Stomach (tissue), 9 donors: ENCODE measurements around the gene PFKL. TPM values are rescaled to one million over a fixed set of nuclear protein-coding genes. Genes with fewer than 3 reads are reported as not detected.

Experiments
- DNase-seq, 2 donors: peaks; one replicate each; pipeline versions ENCODE4 v3.0.0 to v3.0.0-alpha.2; 2013 to 2019
- H3K27ac ChIP-seq, 5 donors: fragments of 200-600 bp in 4 of 5; sonication (generic) in 4 of 5; one replicate each; pipeline ENCODE4 v1.5.1; 2013 to 2019; ENCODE audit warnings: mild to moderate bottlenecking in 1 of 5, moderate library complexity in 1 of 5
- H3K27me3 ChIP-seq, 3 donors: fragments of 200-600 bp; sonication (generic); one replicate each; pipeline ENCODE4 v1.5.1; 2017 to 2019; ENCODE audit warnings: mixed run types in 1 of 3
- H3K36me3 ChIP-seq, 4 donors: fragments of 200-600 bp; sonication (generic); 1 replicate in 3 of 4; 2 replicates in 1 of 4; pipeline ENCODE4 v1.5.1; 2016 to 2019
- H3K4me1 ChIP-seq, 4 donors: fragments of 200-600 bp; sonication (generic); one replicate each; pipeline ENCODE4 v1.5.1; 2016 to 2019
- H3K4me3 ChIP-seq, 4 donors: fragments of 200-600 bp; sonication (generic) in 3 of 4; one replicate each; pipeline ENCODE4 v1.5.1; 2016 to 2019; ENCODE audit warnings: mild to moderate bottlenecking in 1 of 4
- H3K9me3 ChIP-seq, 4 donors: fragments of 200-600 bp; sonication (generic); one replicate each; pipeline ENCODE4 v1.5.1; 2016 to 2019
- EP300 ChIP-seq: sonication (generic); formaldehyde crosslinking; IDR thresholded peaks from one replicate; pipeline ENCODE4 v1.6.1; 2017; ENCODE audit warnings: antibody characterized with exemption
- POLR2A ChIP-seq, 4 donors: fragments of 450-650 bp; IDR thresholded peaks; one replicate each; pipeline ENCODE4 v1.6.1; 2016; ENCODE audit warnings: antibody characterized with exemption in 4 of 4, control low read depth in 2 of 4, mild to moderate bottlenecking in 1 of 4, moderate library complexity in 1 of 4
- POLR2AphosphoS5 ChIP-seq, 3 donors: sonication (generic); formaldehyde crosslinking; IDR thresholded peaks; one replicate each; pipeline ENCODE4 v1.6.1; 2016; ENCODE audit warnings: antibody characterized with exemption in 3 of 3
- WGBS, 5 donors: extraction: QIAGEN DNeasy Blood & Tissue Kit in 3 of 5; methylation state at CpG; one replicate each; pipeline versions ENCODE4 v1.1.5 to v1.1.7; 2013 to 2018; 5-methylcytosine and 5-hydroxymethylcytosine counted together
- intact Hi-C: fragments of 100-400 bp; cut with DNase I; formaldehyde crosslinking; loops from one replicate; pipeline ENCODE4 v1.15.1; 2023; ENCODE audit warnings: low total_unique reads
- polyA plus RNA-seq, 3 donors: library from polyadenylated mRNA; stranded (reverse); fragments of 200-250 nt; gene quantifications; one replicate each; pipeline ENCODE4 v1.2.3, GENCODE V29; 2013
- total RNA-seq, 5 donors: library from RNA; depleted of rRNA; stranded (reverse); fragments of >200 nt; gene quantifications; one replicate each; pipeline versions ENCODE4 v1.1.0 to v1.2.3, GENCODE V29; 2014 to 2016
- TF ChIP-seq, protein P1 (sequence below), 7 experiments: fragments of 450-650 bp in 4 of 7; fragments of 200-600 bp in 3 of 7; sonication (generic) in 3 of 7; IDR thresholded peaks; one replicate each; pipeline ENCODE4 v1.5.1; 2016 to 2019; ENCODE audit warnings: antibody characterized with exemption in 7 of 7, control low read depth in 2 of 7, mild to moderate bottlenecking in 1 of 7
- donor health status: healthy with polysubstance abuse.
- donor health status: Bipolar disorder and iron deficiency.
- donor health status: healthy.

The PFKL gene
- total and polyA plus RNA-seq, 8 donors: 83.0 to 283 (median 130) TPM

DNA sequence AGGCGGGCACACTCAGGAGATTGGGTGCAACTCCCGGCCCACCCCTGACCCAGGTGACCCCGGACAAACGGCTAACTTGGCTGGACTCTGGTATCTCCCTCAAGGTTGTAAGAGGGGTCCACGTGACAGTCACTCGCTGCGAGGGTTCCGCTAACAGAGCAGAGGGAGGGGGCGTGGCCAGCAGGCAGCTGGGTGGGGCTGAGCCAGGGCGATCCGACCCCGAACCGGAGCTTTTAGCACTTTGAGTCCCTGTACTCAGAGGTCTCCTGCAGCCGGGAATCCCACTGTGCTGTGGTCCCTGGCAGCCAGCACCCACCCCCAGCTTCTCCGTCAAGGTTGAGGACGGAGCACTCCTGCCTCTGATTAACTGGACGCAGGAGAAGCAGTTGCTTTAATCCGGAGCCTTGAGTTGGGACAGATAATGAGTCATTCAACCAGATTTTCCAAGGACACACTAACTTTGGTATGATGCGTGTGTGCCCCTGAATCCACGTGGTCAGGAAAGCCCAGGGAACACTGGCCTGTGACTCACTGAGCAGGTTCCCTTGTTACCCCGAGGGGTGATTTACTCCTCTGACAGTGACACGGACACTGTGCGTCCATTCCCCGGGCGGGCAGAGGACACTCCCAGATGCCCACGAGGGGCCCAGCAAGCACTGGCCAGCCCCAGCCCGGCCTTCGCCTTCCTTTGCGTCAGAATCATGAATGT is 70.3 kb downstream of the PFKL start:
- intact Hi-C loops: no loop called here
- Histone ChIP-seq H3K4me1 (peaks cover 0 to 32% (median 16%) of the 10 kb centered on the region in 4 donors), H3K4me3 (peak overlapping the region; percentile 22 to 41 (median 23)), H3K9me3 (no peaks in the 10 kb centered on the region), H3K27me3 (peaks cover 0 to 67% (median 21%) of the 10 kb centered on the region in 3 donors), H3K36me3 (no peaks in the 10 kb centered on the region), H3K27ac (no peak overlapping the region)
- 21 to 43% (median 33%) methylated on average over 13 to 29 of the region's 29 CpGs for WGBS, 5 donors
- DNase-seq: peak; percentile 45 to 61
- no peak for TF ChIP-seq POLR2AphosphoS5 (IDR thresholded peaks at IDR 0.05)
- no peak for TF ChIP-seq POLR2A (IDR thresholded peaks at IDR 0.05)
- TF ChIP-seq, protein P1, sequence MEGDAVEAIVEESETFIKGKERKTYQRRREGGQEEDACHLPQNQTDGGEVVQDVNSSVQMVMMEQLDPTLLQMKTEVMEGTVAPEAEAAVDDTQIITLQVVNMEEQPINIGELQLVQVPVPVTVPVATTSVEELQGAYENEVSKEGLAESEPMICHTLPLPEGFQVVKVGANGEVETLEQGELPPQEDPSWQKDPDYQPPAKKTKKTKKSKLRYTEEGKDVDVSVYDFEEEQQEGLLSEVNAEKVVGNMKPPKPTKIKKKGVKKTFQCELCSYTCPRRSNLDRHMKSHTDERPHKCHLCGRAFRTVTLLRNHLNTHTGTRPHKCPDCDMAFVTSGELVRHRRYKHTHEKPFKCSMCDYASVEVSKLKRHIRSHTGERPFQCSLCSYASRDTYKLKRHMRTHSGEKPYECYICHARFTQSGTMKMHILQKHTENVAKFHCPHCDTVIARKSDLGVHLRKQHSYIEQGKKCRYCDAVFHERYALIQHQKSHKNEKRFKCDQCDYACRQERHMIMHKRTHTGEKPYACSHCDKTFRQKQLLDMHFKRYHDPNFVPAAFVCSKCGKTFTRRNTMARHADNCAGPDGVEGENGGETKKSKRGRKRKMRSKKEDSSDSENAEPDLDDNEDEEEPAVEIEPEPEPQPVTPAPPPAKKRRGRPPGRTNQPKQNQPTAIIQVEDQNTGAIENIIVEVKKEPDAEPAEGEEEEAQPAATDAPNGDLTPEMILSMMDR (IDR thresholded peaks at IDR 0.05): no peak
- TF ChIP-seq EP300: no peak

DNA sequence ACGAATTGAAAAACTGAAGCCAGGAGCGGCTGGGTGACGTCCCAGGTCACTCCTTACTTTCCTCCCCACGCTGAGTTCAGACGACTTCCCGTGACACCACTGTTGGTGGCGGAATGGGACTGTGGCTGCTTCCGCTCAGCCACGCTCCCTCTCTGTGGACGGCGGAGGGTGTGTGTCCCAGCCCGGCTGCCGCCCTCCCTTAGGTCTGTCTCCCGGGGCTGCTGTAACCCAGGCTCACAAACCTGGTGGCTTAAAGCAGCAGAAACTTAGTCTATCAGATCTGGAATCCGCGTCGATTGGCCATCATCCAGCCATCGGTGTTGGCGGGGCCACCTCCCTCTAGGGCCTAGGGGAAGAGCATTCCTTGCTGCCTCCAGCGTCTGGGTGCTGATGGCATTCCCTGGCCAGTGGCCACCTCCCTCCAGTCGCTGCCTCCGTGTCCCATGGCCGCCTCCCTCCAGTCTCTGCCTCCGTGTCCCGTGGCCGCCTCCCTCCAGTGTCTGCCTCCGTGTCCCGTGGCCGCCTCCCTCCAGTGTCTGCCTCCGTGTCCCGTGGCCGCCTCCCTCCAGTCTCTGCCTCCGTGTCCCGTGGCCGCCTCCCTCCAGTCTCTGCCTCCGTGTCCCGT is 71.0 kb downstream of the PFKL start:
- DNase-seq: no peak
- no peaks in the 10 kb centered on the region for H3K36me3 ChIP-seq
- no peak overlapping the region for H3K4me3 ChIP-seq
- H3K27ac ChIP-seq: no peak overlapping the region
- H3K27me3 ChIP-seq: peaks cover 0 to 67% (median 21%) of the 10 kb centered on the region in 3 donors
- peaks cover 0 to 39% (median 20%) of the 10 kb centered on the region in 4 donors for H3K4me1 ChIP-seq
- WGBS, 5 donors: 74 to 87% (median 80%) methylated on average over 21 to 35 of the region's 37 CpGs
- intact Hi-C loops: no loop called here
- no peak for TF ChIP-seq POLR2A (IDR thresholded peaks at IDR 0.05)
- no peak for TF ChIP-seq EP300
- TF ChIP-seq, protein P1 (IDR thresholded peaks at IDR 0.05): no peak
- TF ChIP-seq POLR2AphosphoS5 (IDR thresholded peaks at IDR 0.05): no peak
- no peaks in the 10 kb centered on the region for H3K9me3 ChIP-seq

DNA sequence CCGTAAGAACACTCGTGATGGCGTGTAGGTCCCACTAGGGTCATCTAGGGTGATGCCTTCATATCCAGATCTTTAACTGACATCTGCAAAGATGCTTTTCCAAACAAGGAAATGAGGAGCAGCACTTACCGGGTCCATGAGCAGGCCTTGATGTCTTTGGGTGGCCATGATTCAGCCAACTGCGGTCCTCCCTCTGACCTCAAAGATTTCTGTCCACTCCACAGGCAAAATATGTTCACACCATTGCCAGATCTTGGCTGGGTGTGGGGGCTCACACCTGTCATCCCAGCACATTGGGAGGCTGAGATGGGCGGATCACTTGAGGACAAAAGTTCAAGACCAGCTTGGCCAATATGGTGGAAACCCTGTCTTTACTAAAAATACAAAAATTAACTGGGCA is 71.7 kb downstream of the PFKL start:
- H3K4me1 ChIP-seq: peaks cover 0 to 45% (median 20%) of the 10 kb centered on the region in 4 donors
- H3K4me3 ChIP-seq: no peak overlapping the region
- no peaks in the 10 kb centered on the region for H3K36me3 ChIP-seq
- TF ChIP-seq EP300 (no peak), POLR2AphosphoS5 (IDR thresholded peaks at IDR 0.05) (no peak), POLR2A (IDR thresholded peaks at IDR 0.05) (no peak)
- TF ChIP-seq, protein P1 (IDR thresholded peaks at IDR 0.05): no peak
- intact Hi-C loops: no loop called here
- H3K27me3 ChIP-seq: peaks cover 0 to 68% (median 20%) of the 10 kb centered on the region in 3 donors
- no peak overlapping the region for H3K27ac ChIP-seq
- 92 to 95% (median 94%) methylated on average over 6 of the region's 6 CpGs for WGBS, 5 donors
- DNase-seq: no peak
- no peaks in the 10 kb centered on the region for H3K9me3 ChIP-seq

DNA sequence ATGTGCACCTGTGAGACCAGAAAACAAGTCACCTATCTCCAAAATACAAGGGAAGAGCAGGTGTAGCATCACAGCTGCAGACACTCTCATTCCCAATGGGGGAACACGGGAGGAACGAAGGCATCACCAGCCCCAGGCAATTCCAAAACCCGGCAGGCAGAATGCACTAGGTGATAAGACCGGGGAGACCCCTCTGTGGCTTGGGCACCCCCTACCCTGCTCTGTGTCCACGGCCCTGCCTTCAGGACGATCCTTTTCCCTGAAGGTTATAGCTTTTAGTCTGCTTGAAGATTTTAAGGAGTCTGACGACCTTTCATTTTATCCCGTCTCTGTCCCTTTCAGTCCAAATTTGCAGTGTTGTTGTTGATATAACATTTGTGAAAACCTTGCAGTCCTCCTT is 72.8 kb downstream of the PFKL start:
- Histone ChIP-seq H3K4me3 (no peak overlapping the region), H3K36me3 (no peaks in the 10 kb centered on the region), H3K27me3 (peaks cover 0 to 75% (median 18%) of the 10 kb centered on the region in 3 donors), H3K27ac (no peak overlapping the region), H3K9me3 (no peaks in the 10 kb centered on the region), H3K4me1 (peaks cover 0 to 52% (median 25%) of the 10 kb centered on the region in 4 donors)
- 71 to 79% (median 75%) methylated on average over 8 of the region's 8 CpGs for WGBS, 5 donors
- no peak for DNase-seq
- TF ChIP-seq POLR2A (IDR thresholded peaks at IDR 0.05) (no peak), POLR2AphosphoS5 (IDR thresholded peaks at IDR 0.05) (no peak), EP300 (no peak)
- TF ChIP-seq, protein P1 (IDR thresholded peaks at IDR 0.05): no peak
- intact Hi-C loops: no loop called here
